Astrocyte of the cerebellum (primary cell): Measurements from ENCODE around the gene RNF43.
A peak's percentile ranks its signal among the peaks of the same experiment; 100 is the strongest.

Source experiments
- DNase-seq: peaks from one replicate; pipeline ENCODE4 v3.0.0-alpha.2; 2011; ENCODE audit warnings: low read depth
- H3K4me3 ChIP-seq: 2 replicates; pipeline ENCODE4 v1.5.1; 2011; ENCODE audit warnings: mild to moderate bottlenecking, low read depth, low read length, moderate library complexity
- in situ Hi-C: cut with HindIII; loops from 2 replicates; pipeline ENCODE4 v1.10.0; 2017; ENCODE audit warnings: low sequenced_read_pairs
- TF ChIP-seq, protein P1 (sequence below): IDR thresholded peaks from 2 replicates; pipeline ENCODE4 v1.5.1; 2012; ENCODE audit warnings: low read length, low read depth, moderate library complexity, mild to moderate bottlenecking; ENCODE audit errors: missing control alignments

RNF43 gene

DNA sequence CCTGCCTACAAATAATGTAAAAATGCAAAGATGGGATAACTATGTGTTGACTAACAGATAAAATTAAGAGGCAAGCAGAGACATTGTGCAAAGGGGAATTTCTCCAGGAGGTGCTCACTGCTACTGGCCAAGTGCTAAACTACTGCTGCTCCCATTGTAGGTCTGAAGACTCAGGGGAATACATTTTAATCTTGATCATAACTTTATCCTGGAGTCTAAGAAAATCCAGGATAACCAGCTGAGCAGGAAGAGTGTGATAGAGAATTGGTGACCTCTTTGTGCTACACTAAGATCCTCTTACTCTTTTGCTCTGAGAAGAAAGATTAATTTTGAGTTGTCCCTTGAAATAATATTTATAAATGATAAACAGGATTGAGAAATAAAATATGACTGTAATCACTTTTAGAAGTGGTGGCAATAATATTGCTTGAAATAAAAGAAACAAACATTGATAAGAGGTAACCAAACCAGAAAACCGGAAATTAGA is 5.9 kb downstream of the RNF43 start:
- TF ChIP-seq, protein P1, sequence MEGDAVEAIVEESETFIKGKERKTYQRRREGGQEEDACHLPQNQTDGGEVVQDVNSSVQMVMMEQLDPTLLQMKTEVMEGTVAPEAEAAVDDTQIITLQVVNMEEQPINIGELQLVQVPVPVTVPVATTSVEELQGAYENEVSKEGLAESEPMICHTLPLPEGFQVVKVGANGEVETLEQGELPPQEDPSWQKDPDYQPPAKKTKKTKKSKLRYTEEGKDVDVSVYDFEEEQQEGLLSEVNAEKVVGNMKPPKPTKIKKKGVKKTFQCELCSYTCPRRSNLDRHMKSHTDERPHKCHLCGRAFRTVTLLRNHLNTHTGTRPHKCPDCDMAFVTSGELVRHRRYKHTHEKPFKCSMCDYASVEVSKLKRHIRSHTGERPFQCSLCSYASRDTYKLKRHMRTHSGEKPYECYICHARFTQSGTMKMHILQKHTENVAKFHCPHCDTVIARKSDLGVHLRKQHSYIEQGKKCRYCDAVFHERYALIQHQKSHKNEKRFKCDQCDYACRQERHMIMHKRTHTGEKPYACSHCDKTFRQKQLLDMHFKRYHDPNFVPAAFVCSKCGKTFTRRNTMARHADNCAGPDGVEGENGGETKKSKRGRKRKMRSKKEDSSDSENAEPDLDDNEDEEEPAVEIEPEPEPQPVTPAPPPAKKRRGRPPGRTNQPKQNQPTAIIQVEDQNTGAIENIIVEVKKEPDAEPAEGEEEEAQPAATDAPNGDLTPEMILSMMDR: no peak
- no peak for DNase-seq
- H3K4me3 ChIP-seq: no peak overlapping the region
- in situ Hi-C loops: no loop called here

DNA sequence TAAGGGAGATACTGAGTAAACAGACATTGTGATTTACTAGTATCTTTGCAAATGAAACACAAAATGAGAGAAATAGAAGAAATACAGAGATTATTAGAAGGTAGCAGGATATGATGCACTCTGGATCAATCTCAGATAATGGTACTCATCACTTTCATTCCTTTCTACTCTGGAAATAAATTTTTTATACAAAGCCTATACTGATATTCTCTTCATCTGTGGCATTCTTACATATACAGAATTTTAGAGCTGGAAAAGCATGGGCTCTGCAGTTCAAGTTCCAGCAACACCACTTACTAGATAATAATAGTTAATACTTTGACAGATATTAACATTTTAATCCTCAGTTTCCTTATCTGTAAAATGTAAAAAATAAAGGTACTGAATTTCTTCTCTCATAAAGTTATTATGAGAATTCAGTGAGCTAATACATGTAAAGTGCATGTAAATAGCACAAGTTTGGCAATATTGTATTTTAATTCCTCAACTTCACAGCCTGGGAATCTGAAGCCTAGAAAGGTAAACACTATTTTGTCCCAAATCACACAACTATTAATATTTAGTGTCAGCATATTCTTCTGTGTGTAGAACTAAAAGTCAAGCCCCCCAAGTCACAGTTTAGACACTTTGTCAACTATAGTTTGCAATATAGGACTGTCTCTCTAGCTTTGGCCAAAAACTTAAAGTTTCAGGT is 6.5 kb downstream of the RNF43 start:
- no peak for DNase-seq
- TF ChIP-seq, protein P1: no peak
- in situ Hi-C loops: no loop called here
- H3K4me3 ChIP-seq: no peak overlapping the region

DNA sequence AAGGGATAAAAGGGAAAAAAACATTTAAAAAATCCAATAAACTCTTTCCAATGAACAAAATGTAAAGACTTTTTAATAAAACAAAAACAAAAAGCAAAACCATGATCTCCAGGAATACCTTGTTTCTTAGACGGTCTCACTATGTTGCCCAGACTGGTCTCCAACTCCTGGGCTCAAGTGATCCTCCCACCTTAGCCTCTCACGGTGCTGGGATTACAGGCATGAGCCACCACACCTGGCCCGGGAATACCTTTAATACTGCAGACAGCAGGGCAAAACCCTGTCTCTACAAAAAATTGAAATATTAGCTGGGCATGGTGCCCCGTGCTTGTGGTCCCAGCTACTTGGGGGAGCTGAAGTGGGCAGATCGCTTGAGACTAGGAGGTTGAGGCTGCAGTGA is 7.9 kb downstream of the RNF43 start:
- H3K4me3 ChIP-seq: no peak overlapping the region
- TF ChIP-seq, protein P1: no peak
- DNase-seq: no peak
- in situ Hi-C loops: no loop called here

DNA sequence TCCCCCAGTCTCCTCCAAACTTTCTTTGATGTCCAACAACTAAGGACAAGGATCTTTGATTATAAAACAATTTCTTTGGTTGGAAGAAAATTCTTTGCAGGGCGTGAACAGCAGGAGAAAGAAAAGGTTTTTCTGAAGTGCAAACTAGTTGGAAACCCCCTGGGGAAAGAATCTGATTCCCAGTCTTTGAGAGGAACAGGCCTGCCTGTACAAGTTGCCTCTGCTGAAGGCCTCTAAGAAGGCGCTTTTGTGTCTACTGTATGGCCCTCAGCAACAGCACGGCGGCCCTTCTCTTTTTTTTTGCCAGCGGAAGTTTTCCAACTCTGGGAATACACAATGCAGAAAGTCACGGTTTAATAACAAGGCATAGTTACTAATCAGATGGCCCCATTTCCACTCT is 14.0 kb downstream of the RNF43 start:
- peak; percentile 20 for DNase-seq
- TF ChIP-seq, protein P1: no peak
- H3K4me3 ChIP-seq: no peak overlapping the region
- in situ Hi-C loops: no loop called here

DNA sequence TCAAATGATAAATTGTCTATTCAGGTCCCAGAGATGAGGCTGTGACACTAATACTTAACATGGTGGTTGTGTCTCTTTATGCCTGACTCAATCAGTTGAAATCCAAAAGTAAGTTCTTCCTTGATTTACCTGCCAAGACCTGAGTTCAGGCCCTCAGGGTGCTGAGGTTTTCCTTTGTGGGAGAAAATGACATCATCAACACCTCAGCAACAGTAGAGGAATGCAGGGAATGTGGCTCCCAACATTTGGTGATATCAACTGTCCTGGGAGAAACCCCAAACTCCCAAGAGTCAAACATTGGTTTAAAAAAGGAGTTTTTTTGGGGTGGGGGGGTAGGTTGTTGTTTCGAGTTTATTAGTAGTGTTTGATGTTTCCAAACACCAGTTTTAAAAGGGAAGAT is 14.7 kb downstream of the RNF43 start:
- DNase-seq: peak; percentile 74
- no peak overlapping the region for H3K4me3 ChIP-seq
- in situ Hi-C loops: no loop called here
- TF ChIP-seq, protein P1: no peak

DNA sequence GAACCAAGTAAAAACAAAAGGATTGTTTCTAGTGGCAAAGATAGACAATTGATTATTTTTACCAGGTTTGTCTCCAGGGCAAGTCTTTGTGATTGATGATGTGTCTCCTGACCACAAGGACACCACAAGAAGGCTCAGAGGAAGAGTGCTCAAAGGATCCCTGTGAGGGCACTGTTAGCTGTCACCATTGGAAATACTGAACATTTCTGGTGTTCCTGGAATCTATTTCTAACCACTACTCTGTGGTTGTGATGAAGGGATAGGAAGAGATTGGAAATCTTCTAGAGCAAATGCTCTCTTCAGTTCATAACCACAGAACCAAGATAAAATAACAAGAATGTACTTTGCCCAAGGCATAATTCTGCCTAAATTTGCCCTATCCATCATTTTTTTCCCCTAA is 15.3 kb downstream of the RNF43 start:
- TF ChIP-seq, protein P1: no peak
- DNase-seq: peak; percentile 80
- in situ Hi-C loops: no loop called here
- no peak overlapping the region for H3K4me3 ChIP-seq
